Measurements from ENCODE around the gene PKNOX2. TPM values are rescaled to one million over a fixed set of nuclear protein-coding genes. Genes with fewer than 3 reads are reported as not detected.

PKNOX2 gene
- total RNA-seq, 1 donor: under 0.01 TPM

- no peaks in the 10 kb centered on the region for H3K79me2 ChIP-seq (ENCODE audit: insufficient read depth, low read length)
- no peak overlapping the region for H3K4me3 ChIP-seq (ENCODE audit: insufficient read depth, low read length)
- TF ChIP-seq, protein P1, sequence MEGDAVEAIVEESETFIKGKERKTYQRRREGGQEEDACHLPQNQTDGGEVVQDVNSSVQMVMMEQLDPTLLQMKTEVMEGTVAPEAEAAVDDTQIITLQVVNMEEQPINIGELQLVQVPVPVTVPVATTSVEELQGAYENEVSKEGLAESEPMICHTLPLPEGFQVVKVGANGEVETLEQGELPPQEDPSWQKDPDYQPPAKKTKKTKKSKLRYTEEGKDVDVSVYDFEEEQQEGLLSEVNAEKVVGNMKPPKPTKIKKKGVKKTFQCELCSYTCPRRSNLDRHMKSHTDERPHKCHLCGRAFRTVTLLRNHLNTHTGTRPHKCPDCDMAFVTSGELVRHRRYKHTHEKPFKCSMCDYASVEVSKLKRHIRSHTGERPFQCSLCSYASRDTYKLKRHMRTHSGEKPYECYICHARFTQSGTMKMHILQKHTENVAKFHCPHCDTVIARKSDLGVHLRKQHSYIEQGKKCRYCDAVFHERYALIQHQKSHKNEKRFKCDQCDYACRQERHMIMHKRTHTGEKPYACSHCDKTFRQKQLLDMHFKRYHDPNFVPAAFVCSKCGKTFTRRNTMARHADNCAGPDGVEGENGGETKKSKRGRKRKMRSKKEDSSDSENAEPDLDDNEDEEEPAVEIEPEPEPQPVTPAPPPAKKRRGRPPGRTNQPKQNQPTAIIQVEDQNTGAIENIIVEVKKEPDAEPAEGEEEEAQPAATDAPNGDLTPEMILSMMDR (IDR thresholded peaks at IDR 0.05; ENCODE audit: extremely low read depth, low read depth, low read length): no peak
- H3K36me3 ChIP-seq (ENCODE audit: insufficient read depth, low read length): no peaks in the 10 kb centered on the region
- no peaks in the 10 kb centered on the region for H3K4me1 ChIP-seq (ENCODE audit: insufficient read depth, low read length)
- H3K27me3 ChIP-seq (ENCODE audit: insufficient read depth, low read length): peaks cover 12% of the 10 kb centered on the region
- H3K9me3 ChIP-seq (ENCODE audit: low read depth, low read length): no peaks in the 10 kb centered on the region
- no peak overlapping the region for H3K27ac ChIP-seq (ENCODE audit: low read depth, low read length)
- H2AFZ ChIP-seq (ENCODE audit: low read length): no peak overlapping the region
- no peaks in the 10 kb centered on the region for H4K20me1 ChIP-seq (ENCODE audit: insufficient read depth, low read length)
- DNase-seq (ENCODE audit: insufficient read length, low spot score, missing footprints): no peak
- H3K4me2 ChIP-seq (ENCODE audit: insufficient read depth, low read length): no peak overlapping the region
Observed at GRCh38 chr11:125328225-125328580, 163.7 kb downstream of the PKNOX2 start.

DNA sequence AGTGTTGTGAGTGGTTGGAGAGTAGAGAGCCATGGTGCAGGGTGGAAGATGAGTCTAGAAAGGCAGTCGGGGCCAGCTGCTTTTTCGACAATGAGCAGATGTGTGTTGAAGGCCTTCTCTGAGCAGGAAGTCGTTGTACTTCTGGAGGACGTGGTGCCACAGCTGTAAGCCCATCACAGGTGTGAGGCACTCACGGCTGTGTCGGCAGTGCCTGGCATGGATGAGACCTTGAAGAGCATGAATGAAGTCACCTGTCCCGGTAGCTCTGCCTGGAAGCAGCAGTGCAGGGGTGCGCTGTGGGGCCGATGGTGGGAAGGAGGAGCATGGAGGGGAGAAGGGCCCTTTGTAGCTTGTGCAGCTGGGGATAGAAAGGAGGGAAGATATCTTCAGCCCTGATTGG is 165.2 kb downstream of the PKNOX2 start:
- H3K27me3 ChIP-seq (ENCODE audit: insufficient read depth, low read length): peaks cover 2% of the 10 kb centered on the region
- no peak overlapping the region for H2AFZ ChIP-seq (ENCODE audit: low read length)
- no peak overlapping the region for H3K27ac ChIP-seq (ENCODE audit: low read depth, low read length)
- TF ChIP-seq, protein P1 (IDR thresholded peaks at IDR 0.05; ENCODE audit: extremely low read depth, low read depth, low read length): no peak
- no peaks in the 10 kb centered on the region for H3K9me3 ChIP-seq (ENCODE audit: low read depth, low read length)
- H3K79me2 ChIP-seq (ENCODE audit: insufficient read depth, low read length): no peaks in the 10 kb centered on the region
- no peaks in the 10 kb centered on the region for H4K20me1 ChIP-seq (ENCODE audit: insufficient read depth, low read length)
- no peak for DNase-seq (ENCODE audit: insufficient read length, low spot score, missing footprints)
- no peak overlapping the region for H3K4me2 ChIP-seq (ENCODE audit: insufficient read depth, low read length)
- H3K36me3 ChIP-seq (ENCODE audit: insufficient read depth, low read length): no peaks in the 10 kb centered on the region
- no peaks in the 10 kb centered on the region for H3K4me1 ChIP-seq (ENCODE audit: insufficient read depth, low read length)
- no peak overlapping the region for H3K4me3 ChIP-seq (ENCODE audit: insufficient read depth, low read length)

GRCh38 chr11:125330462-125331325 is 166.1 kb downstream of the PKNOX2 start:
- Histone ChIP-seq H3K79me2 (ENCODE audit: insufficient read depth, low read length) (no peaks in the 10 kb centered on the region), H3K27me3 (ENCODE audit: insufficient read depth, low read length) (peaks cover 2% of the 10 kb centered on the region), H3K36me3 (ENCODE audit: insufficient read depth, low read length) (no peaks in the 10 kb centered on the region), H3K4me3 (ENCODE audit: insufficient read depth, low read length) (no peak overlapping the region), H3K4me2 (ENCODE audit: insufficient read depth, low read length) (no peak overlapping the region), H4K20me1 (ENCODE audit: insufficient read depth, low read length) (no peaks in the 10 kb centered on the region), H2AFZ (ENCODE audit: low read length) (no peak overlapping the region), H3K9me3 (ENCODE audit: low read depth, low read length) (no peaks in the 10 kb centered on the region), H3K27ac (ENCODE audit: low read depth, low read length) (no peak overlapping the region), H3K4me1 (ENCODE audit: insufficient read depth, low read length) (no peaks in the 10 kb centered on the region)
- DNase-seq (ENCODE audit: insufficient read length, low spot score, missing footprints): no peak
- TF ChIP-seq, protein P1 (IDR thresholded peaks at IDR 0.05; ENCODE audit: extremely low read depth, low read depth, low read length): no peak

DNA sequence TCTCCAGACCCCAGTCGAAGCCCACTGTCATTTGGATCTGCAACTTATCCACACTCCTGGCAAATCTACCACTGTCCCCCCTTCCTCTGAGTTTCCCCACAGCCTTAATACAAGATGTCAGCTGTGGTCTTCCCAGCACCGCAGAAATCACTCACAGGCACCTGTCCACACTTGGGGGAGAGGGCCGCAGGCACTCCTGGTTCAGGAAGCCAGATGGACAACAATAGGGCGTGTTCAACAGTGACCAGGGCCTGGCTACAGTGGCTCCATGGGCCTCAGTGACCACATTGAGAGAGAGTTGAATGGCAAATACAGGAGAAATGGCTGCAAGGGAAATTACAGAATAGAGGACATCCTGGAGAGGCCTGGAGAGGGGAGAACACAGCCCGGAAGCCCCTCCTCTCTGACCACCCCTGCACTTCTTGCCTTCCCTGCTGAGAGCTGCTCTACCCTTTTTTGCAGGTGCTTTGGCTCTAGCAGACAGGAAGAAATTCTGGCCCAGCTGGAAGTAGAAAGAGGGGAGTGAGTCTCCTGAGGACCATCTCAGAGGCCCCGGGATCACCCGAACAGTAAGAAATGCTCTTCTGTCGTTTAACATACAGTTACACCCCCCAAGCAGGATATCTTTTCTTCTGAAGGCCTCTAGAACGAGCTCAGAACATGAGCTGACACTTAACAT is 166.9 kb downstream of the PKNOX2 start:
- no peak overlapping the region for H3K4me2 ChIP-seq (ENCODE audit: insufficient read depth, low read length)
- H3K36me3 ChIP-seq (ENCODE audit: insufficient read depth, low read length): no peaks in the 10 kb centered on the region
- H3K27ac ChIP-seq (ENCODE audit: low read depth, low read length): no peak overlapping the region
- H3K27me3 ChIP-seq (ENCODE audit: insufficient read depth, low read length): peaks cover 2% of the 10 kb centered on the region
- H3K4me1 ChIP-seq (ENCODE audit: insufficient read depth, low read length): no peaks in the 10 kb centered on the region
- no peaks in the 10 kb centered on the region for H3K79me2 ChIP-seq (ENCODE audit: insufficient read depth, low read length)
- no peaks in the 10 kb centered on the region for H4K20me1 ChIP-seq (ENCODE audit: insufficient read depth, low read length)
- TF ChIP-seq, protein P1 (IDR thresholded peaks at IDR 0.05; ENCODE audit: extremely low read depth, low read depth, low read length): no peak
- DNase-seq (ENCODE audit: insufficient read length, low spot score, missing footprints): no peak
- no peaks in the 10 kb centered on the region for H3K9me3 ChIP-seq (ENCODE audit: low read depth, low read length)
- no peak overlapping the region for H2AFZ ChIP-seq (ENCODE audit: low read length)
- H3K4me3 ChIP-seq (ENCODE audit: insufficient read depth, low read length): no peak overlapping the region

Data from osteoblast (primary cell).